Activated gamma-delta T cell treated with Interleukin-2 at 50 U/mL for 16 hours (primary cell): ENCODE data around the gene CPN2.

Source experiments
- DNase-seq: peaks from one replicate; pipeline ENCODE4 v3.0.0-alpha.2; 2020

Gene CPN2

DNA sequence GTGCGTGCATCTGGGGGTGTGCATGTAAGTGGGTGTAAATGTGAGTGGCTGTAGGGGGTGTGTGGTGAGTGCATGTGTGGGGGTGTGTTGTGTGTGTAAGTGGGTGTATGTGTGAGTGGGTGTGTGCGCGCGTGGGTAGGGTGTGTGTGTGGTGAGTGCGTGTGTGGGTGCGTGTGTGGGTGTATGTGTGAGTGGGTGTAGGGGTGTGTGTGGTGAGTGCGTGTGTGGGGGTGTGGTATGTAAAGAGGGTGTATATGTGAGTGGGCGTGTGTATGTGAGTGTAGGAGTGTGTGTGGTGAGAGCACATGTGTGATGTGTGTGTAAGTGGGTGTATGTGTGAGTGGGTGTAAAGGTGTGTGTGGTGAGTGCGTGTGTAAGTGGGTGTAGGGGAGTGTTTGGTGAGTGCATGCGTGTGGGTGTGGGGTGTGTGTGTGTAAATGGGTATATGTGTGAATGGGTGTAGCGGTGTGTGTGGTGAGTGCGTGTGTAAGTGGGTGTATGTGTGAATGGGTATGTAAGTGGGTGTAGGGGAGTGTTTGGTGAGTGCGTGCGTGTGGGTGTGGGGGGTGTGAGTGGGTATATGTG lies 916 bp upstream of the CPN2 start:
- no peak for DNase-seq

DNA sequence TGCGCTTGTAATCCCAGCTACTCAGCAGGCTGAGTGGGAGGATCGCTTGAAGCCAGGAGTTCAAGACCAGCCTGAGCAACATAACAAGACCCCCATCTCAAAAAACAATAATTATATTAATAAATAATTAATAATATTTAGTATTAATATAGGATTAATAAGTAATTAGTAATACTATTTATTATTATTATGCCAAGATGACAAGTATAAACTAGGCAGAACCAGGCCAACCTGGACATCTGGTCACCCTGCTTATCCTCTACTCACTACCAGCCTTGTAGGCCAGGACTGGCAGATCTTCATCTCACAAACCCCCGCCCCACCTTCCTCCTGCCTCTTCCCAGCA lies 429 bp downstream of the CPN2 start:
- DNase-seq = no peak

DNA sequence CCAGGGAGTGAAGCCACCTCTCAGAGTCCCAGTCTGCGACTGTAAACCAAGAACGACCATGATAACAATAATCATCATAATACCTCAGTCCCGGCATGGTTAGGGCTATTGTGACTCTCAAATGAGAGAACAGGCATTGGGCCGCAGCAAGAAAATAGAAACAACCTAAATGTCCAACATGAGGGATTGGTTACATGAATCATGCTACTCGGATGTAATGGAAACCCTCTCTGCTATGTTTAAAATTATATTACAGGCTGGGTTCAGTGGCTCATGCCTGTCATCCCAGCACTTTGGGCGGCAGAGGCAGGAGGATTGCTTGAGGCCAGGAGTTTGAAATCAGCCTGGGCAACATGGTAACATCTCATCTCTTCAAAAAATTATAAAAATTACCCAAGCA lies 2.8 kb downstream of the CPN2 start:
- DNase-seq = no peak

GRCh38 chr3:194346621-194347020 lies 4.5 kb downstream of the CPN2 start:
- DNase-seq = no peak

GRCh38 chr3:194346035-194346434 lies 5.1 kb downstream of the CPN2 start:
- no peak for DNase-seq

GRCh38 chr3:194344012-194344411 lies 7.1 kb downstream of the CPN2 start:
- peak; percentile 71 for DNase-seq

DNA sequence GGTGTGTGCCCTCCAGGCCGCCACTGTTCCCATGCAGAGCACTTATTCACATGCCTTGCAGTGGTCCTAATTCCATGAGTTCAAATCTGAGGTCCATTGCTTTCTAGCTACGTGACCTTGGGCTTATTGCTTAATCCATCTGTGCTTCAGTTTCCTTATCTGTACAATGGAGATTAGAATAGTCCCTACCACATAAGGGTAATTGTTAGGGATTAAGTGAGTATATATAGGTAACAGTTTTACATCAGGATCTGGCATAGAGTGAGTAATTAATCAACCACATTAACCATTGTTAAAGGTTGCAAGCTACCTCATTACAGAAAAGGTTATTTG lies 7.6 kb downstream of the CPN2 start:
- no peak for DNase-seq

DNA sequence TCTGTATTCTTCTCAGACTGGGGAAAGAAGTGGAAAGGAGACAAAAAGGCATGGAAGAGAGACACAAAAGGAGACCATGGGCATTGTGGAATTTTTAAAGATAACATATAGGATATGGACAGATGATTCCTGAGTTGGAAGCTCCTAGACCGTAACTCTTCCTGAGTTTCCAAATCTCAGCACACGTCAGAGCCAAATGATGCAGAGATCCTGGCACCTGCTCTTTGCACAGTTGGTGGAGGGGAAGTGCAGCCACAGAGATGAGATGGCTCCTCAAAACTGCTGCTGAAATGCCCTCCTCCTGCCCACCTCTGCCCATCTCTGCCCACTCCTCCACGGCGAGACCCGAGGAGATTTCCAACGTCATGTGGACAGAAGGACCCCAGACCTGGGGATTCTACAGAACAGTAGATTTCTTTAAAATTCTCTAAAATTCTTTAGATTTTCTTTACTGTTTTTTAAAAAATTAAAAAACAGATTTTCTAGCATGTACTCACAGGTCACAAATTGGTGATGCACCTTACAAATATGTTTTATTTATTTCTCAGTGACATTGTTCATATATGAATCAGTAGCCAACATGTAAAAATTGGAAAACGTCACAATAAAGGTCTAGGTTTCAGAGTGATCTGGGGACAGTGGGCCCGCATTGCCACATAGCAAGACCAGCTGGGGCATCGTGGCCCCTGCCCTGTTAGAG lies 8.1 kb downstream of the CPN2 start:
- no peak for DNase-seq

- no peak for DNase-seq
Measured at GRCh38 chr3:194340757-194341400, 10.2 kb downstream of the CPN2 start.

- DNase-seq = no peak
Measured at GRCh38 chr3:194339840-194340239, 11.3 kb downstream of the CPN2 start.

DNA sequence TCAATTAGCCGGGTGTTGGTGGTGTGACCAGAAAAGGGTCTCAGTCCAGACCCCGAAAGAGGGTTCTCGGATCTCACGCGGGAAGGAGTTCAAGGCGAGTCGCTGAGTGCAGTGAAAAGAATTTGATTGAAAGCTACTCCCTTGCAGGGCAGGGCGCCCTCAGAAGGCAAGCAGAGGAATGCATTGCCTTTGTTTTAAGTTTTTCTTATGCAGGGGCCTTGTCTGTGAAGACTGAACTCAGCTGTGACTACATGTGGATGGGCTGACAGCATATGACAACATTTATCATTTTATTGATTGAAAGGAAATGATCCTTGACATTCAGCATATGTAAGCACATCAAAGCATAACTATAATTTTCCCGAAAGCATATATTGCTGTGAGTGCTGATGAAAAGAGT lies 11.8 kb downstream of the CPN2 start:
- no peak for DNase-seq

DNA sequence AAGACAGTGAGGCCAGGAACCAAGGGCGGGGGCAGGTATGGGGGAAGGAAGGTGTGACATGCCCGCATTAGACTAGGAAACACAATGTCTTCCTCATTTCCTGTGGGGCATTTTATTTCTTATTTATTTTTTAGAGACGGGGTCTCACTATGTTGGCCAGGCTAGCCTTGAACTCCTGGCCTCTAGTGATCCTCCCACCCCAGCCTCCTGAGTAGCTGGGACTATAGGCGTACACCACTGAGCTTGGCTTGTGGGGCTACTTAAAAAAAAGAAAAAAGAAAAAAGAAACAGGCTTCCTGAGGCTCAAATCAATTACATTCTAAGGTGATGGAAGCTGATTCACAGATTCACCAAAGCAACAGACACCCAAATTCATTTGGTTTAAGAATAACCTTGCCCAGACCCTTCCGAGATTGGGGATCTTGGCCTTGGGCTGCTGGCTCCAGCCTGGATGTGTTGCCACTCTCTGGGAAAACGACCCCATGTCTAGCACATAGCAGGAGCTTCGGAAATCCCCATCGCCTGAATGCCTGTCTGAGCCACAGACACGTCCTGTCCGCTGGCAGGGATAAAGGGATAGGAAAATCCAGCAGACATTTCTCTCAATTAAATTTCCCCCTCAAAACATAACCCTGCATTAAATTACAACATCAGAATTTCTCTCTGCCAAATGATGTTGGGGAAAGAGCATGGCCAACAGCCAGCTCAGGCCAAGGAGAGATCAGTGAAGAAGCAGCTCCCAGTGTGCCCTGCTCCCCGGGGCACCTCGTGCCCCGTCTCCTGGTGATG lies 13.0 kb downstream of the CPN2 start:
- no peak for DNase-seq

- no peak for DNase-seq
Measured at GRCh38 chr3:194336601-194337355, 14.3 kb downstream of the CPN2 start.

GRCh38 chr3:194333981-194334320 lies 17.2 kb downstream of the CPN2 start:
- no peak for DNase-seq

GRCh38 chr3:194333212-194333980 lies 17.7 kb downstream of the CPN2 start:
- peak; percentile 86 for DNase-seq

DNA sequence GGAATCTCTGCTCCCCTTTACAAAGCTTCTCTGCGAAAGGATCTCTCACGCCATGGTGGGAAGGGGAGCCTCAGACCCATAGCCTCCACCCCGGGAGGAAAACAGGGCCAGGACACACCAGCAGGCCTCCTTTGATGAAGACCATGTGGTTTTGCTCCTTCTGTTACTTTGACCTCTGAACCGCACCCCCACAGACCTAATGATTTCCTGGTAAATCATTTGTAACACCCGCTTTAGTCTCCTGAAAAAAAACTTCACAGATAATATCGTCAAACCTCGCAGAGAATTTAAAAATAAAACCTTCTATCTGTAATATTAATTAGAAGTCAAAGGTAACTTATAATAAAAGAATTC lies 18.3 kb downstream of the CPN2 start:
- DNase-seq = no peak

- DNase-seq = no peak
Measured at GRCh38 chr3:194330579-194330978, 20.5 kb downstream of the CPN2 start.

DNA sequence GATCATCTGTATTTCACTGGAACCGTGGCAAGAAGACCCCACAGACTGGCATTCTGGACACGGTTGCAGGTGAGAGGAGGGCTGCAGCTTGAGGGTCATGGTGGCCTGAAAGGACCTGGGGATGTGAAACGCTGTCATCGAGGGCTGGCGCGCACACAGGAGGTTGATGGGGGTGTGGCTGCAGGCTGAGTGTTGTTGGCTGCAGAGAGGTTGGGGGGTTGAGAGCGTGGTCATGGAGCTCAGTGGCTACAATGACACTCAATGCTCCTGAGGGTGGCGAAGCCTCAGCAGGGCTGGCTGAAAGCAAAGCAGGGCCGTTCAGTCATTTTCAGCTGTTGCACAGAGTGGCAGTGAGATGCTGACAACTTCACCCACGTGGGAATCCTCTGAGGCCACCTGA lies 21.0 kb downstream of the CPN2 start:
- no peak for DNase-seq

- DNase-seq = no peak
Measured at GRCh38 chr3:194329583-194329965, 21.6 kb downstream of the CPN2 start.

GRCh38 chr3:194328942-194329582 lies 22.1 kb downstream of the CPN2 start:
- no peak for DNase-seq

DNA sequence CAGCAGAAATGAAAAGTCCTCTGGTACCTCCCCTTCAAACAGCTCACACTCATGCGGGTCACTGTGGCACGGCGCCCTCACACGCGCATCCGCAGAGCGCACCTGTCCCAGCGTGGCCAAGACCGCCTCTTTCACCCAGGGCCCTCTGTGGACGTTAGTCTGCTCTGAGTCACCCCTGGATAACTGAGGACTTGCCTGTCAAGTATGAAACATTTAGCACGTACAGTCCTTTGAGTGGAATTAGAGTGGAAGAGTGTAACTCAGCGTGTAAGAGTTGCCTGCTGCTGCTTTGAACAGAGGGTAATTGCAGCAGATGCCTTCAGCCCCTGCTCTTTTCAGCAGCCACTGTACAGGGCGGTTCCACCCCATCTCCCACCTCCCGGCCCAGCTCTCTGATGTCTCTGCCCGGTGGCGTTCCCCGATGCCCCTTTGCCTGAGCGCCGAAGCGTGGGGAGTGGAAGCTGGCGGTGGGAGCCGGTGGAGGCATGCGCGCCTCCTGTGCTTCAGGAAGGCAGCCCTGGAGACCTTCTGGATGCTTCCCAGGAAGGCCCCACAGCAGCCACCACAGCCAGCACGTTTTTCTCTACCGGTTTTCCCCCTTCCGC lies 23.0 kb downstream of the CPN2 start:
- no peak for DNase-seq
